ENCODE results near the gene POF1B. TPM values are rescaled to one million over a fixed set of nuclear protein-coding genes. Genes with fewer than 3 reads are reported as not detected.

POF1B gene
- total RNA-seq, 4 donors from 2014 or later = 0.16 to 2.4 (median 0.73) TPM

GRCh38 chrX:85391185-85391877 lies 11.9 kb upstream of the POF1B start:
- no peaks in the 10 kb centered on the region for H3K4me1 ChIP-seq
- no peaks in the 10 kb centered on the region for H3K36me3 ChIP-seq
- H3K4me3 ChIP-seq = no peak overlapping the region
- H3K27me3 ChIP-seq = no peaks in the 10 kb centered on the region
- H3K9me3 ChIP-seq = no peaks in the 10 kb centered on the region
- WGBS, 2 donors (ENCODE audit: low coverage in 1 of 2) = 50% methylated on average over 1 of the region's 1 CpG; no CpG with 5 or more reads in 1 of the 2 donors
- no peak for ATAC-seq
- H3K27ac ChIP-seq = no peak overlapping the region
- TF ChIP-seq EP300 (IDR thresholded peaks at IDR 0.05) (no peak), POLR2A (IDR thresholded peaks at IDR 0.05) (no peak), CTCF (IDR thresholded peaks at IDR 0.05) (no peak), POLR2AphosphoS5 (IDR thresholded peaks at IDR 0.05) (no peak)

- no peaks in the 10 kb centered on the region for H3K4me1 ChIP-seq
- no peaks in the 10 kb centered on the region for H3K9me3 ChIP-seq
- no peak for ATAC-seq
- no peaks in the 10 kb centered on the region for H3K27me3 ChIP-seq
- no peaks in the 10 kb centered on the region for H3K36me3 ChIP-seq
- TF ChIP-seq EP300 (IDR thresholded peaks at IDR 0.05) (no peak), POLR2A (IDR thresholded peaks at IDR 0.05) (no peak)
- 59 to 61% methylated on average over 2 to 3 of the region's 3 CpGs for WGBS, 2 donors (ENCODE audit: low coverage in 1 of 2)
- no peak overlapping the region for H3K4me3 ChIP-seq
- no peak overlapping the region for H3K27ac ChIP-seq
Measured at GRCh38 chrX:85381602-85382001, 2.1 kb upstream of the POF1B start.

- H3K4me1 ChIP-seq = no peaks in the 10 kb centered on the region
- 30 to 47% methylated on average over 1 to 2 of the region's 2 CpGs for WGBS, 2 donors (ENCODE audit: low coverage in 1 of 2)
- no peaks in the 10 kb centered on the region for H3K27me3 ChIP-seq
- no peak overlapping the region for H3K27ac ChIP-seq
- no peak for ATAC-seq
- no peaks in the 10 kb centered on the region for H3K36me3 ChIP-seq
- TF ChIP-seq POLR2AphosphoS5 (IDR thresholded peaks at IDR 0.05) (no peak), EP300 (IDR thresholded peaks at IDR 0.05) (no peak)
- no peaks in the 10 kb centered on the region for H3K9me3 ChIP-seq
- H3K4me3 ChIP-seq = no peak overlapping the region
Measured at GRCh38 chrX:85378461-85378860, 1.0 kb downstream of the POF1B start.

GRCh38 chrX:85375333-85375738 lies 4.1 kb downstream of the POF1B start:
- no peak for ATAC-seq

GRCh38 chrX:85365370-85365995 lies 14.0 kb downstream of the POF1B start:
- H3K36me3 ChIP-seq = no peaks in the 10 kb centered on the region
- H3K27me3 ChIP-seq = no peaks in the 10 kb centered on the region
- 82% methylated on average over 2 of the region's 4 CpGs; no CpG with 5 or more reads in 1 of the 2 donors for WGBS, 2 donors (ENCODE audit: low coverage in 1 of 2)
- no peaks in the 10 kb centered on the region for H3K9me3 ChIP-seq
- ATAC-seq = no peak
- H3K4me1 ChIP-seq = no peaks in the 10 kb centered on the region
- no peak overlapping the region for H3K27ac ChIP-seq
- H3K4me3 ChIP-seq = no peak overlapping the region
- TF ChIP-seq EP300 (IDR thresholded peaks at IDR 0.05) = no peak
- TF ChIP-seq POLR2A (IDR thresholded peaks at IDR 0.05) = no peak

More at GRCh38 chrX:85375333-85375738, 4.1 kb downstream of the POF1B start:
- Histone ChIP-seq H3K4me1 (no peaks in the 10 kb centered on the region), H3K27me3 (no peaks in the 10 kb centered on the region), H3K4me3 (no peak overlapping the region), H3K9me3 (no peaks in the 10 kb centered on the region), H3K27ac (no peak overlapping the region), H3K36me3 (no peaks in the 10 kb centered on the region)
- WGBS, 2 donors (ENCODE audit: low coverage in 1 of 2) = 34% methylated on average over 4 to 5 of the region's 5 CpGs
- TF ChIP-seq CTCF (IDR thresholded peaks at IDR 0.05) = no peak
- TF ChIP-seq EP300 (IDR thresholded peaks at IDR 0.05) = no peak
- no peak for TF ChIP-seq POLR2A (IDR thresholded peaks at IDR 0.05)
- TF ChIP-seq POLR2AphosphoS5 (IDR thresholded peaks at IDR 0.05) = no peak

- WGBS, 2 donors (ENCODE audit: low coverage in 1 of 2) = 25 to 86% methylated on average over 1 of the region's 1 CpG
- H3K36me3 ChIP-seq = no peaks in the 10 kb centered on the region
- H3K4me3 ChIP-seq = no peak overlapping the region
- no peaks in the 10 kb centered on the region for H3K27me3 ChIP-seq
- no peak for ATAC-seq
- H3K27ac ChIP-seq = no peak overlapping the region
- TF ChIP-seq POLR2AphosphoS5 (IDR thresholded peaks at IDR 0.05) = no peak
- no peak for TF ChIP-seq POLR2A (IDR thresholded peaks at IDR 0.05)
- TF ChIP-seq EP300 (IDR thresholded peaks at IDR 0.05) = no peak
- TF ChIP-seq CTCF (IDR thresholded peaks at IDR 0.05) = no peak
- no peaks in the 10 kb centered on the region for H3K9me3 ChIP-seq
- H3K4me1 ChIP-seq = no peaks in the 10 kb centered on the region
Measured at GRCh38 chrX:85359051-85359450, 20.4 kb downstream of the POF1B start.
